Activated CD4-positive, alpha-beta T cell treated with anti-CD3 and anti-CD28 coated beads, Interleukin-2, Interleukin-4, amounts not matched to agents 100 ng/mL and 50 ng/mL, durations not matched to agents 16 hours and 8 hours (primary cell): ENCODE results near the gene TMEM98.
"Not testable (repeated sequence)": the region's sequence is repeated elsewhere in the genome, so short reads cannot be mapped to it uniquely, and the experiment has no call there.

ENCODE experiments used
- DNase-seq: peaks from one replicate; pipeline ENCODE4 v3.0.0-alpha.2; 2020; ENCODE audit warnings: low spot score

Gene TMEM98, protein sequence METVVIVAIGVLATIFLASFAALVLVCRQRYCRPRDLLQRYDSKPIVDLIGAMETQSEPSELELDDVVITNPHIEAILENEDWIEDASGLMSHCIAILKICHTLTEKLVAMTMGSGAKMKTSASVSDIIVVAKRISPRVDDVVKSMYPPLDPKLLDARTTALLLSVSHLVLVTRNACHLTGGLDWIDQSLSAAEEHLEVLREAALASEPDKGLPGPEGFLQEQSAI

GRCh38 chr17:32927724-32928585 is at the start of gene TMEM98:
TSS of gene TMEM98 (plus strand) at chr17:32928153. CDS start at chr17:32931529, 3,376 bp downstream.
- DNase-seq = no peak

DNA sequence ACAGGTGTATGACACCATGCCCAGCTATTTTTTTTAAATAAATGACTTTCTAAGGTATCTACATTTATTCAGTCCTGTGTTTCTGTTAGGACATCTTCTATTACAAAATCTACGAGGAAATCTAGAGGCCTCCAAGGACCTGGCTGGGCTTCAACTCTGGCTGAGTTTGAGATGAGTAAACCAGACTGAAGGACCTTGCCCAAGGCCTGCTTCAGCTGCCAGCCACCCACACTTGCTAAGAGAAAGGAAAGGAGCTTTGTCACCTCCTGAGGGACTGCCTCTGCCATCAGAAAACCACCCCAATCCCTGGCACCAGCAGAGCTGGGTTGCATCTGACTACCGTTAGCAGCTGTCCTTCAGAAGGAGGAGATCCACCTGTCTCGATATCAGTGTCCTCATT is 49.7 kb upstream of the TMEM98 start:
- no peak for DNase-seq

DNA sequence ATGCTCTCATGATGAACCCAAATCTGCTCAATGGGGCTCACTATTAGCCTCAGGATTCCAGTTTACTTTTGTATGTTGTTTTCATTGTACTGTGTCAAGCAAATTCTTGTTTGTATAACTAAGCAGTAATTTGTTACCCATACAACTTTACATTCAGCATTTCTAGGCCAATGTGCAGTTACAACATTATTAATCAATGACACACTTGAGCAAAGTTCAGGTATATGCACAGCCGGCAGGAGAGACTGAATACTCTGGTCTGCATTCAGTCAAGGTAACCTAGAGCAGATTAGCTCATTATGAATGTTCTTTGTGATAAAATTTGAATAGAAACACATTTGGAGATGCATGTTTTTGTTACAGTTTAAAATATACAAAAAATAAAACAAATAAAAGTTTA is 48.8 kb upstream of the TMEM98 start:
- no peak for DNase-seq

GRCh38 chr17:32880671-32881453 is 47.1 kb upstream of the TMEM98 start:
- no peak for DNase-seq

- DNase-seq = no peak
These were observed 45.9 kb upstream of the TMEM98 start for GRCh38 chr17:32882029-32882428.

GRCh38 chr17:32882734-32883133 is 45.2 kb upstream of the TMEM98 start:
- DNase-seq = peak; percentile 17

DNA sequence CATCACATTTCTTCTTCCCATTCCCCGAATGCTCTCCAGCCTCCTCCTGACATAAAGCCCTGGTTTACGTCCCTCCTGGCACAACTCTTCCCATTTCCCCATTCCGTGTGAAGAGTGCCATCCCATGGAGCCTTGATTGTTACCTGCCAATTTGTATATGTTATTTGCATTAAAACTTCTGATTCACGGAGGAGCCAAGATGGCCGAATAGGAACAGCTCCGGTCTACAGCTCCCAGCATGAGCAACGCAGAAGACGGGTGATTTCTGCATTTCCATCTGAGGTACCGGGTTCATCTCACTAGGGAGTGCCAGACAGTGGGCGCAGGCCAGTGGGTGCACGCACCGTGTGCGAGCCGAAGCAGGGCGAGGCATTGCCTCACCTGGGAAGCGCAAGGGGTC is 41.0 kb upstream of the TMEM98 start:
- not testable (repeated sequence) for DNase-seq

DNA sequence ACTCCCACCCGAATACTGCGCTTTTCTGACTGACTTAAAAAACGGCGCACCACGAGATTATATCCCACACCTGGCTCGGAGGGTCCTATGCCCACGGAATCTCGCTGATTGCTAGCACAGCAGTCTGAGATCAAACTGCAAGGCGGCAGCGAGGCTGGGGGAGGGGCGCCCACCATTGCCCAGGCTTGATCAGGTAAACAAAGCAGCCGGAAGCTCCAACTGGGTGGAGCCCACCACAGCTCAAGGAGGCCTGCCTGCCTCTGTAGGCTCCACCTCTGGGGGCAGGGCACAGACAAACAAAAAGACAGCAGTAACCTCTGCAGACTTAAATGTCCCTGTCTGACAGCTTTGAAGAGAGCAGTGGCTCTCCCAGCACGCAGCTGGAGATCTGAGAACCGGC is 40.5 kb upstream of the TMEM98 start:
- DNase-seq = not testable (repeated sequence)

DNA sequence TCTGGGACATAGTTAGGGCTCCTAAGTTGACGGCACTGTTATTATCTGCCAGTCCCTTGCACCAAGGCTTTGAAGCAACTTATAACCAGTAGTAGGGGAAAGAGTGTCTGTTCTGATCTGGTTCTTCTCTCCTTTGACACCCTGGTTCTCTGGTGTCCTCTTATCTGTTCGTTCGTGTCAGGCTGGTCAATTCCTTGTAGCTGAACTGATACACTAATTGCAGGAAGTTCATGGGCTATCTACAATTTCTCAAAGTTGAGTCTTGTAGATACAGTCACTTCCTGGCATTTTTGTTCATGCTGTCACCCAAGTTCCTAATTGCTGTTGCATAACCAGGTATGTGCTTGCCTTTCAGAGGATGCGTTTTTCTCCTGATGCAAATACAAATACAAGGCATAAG is 33.7 kb upstream of the TMEM98 start:
- DNase-seq = no peak

- no peak for DNase-seq
These were observed 31.2 kb upstream of the TMEM98 start for GRCh38 chr17:32896647-32897258.

DNA sequence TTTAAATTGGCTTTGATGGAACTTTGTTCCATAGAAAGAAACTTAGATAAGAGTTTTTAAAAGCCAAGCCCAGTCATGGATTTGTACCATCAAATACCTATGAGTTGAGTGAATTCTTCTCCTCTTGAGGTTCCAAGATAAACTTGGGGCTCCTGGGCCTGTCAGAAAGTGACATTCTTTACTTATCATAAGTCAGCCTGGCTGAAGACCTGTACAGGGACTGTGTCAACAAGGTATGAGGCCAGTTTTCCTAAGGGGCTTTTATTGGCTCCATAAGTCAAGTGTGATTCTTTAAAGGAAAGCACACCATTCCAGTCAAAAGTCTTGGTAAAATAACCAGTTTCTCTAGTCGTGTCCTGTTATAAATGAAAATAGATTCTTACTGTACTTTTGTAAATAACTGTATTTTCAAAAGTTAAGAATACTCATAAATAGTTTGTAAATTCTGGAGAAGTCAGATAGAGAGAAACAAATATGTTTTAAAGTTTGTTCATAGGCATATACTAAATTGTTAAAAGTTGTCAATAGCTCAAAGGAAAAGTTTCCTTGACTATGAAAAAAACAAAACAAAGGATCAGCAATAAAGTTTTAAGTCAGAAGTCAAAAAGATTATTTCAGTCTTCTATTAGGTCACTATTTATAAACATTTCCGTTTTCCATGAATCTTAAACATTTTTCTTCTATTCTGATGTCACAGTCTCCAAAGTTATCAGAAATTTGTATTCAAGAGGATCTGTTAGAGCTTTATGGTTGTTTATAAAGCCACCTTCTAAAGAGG is 28.5 kb upstream of the TMEM98 start:
- no peak for DNase-seq

GRCh38 chr17:32901743-32902142 is 26.2 kb upstream of the TMEM98 start:
- DNase-seq = no peak

DNA sequence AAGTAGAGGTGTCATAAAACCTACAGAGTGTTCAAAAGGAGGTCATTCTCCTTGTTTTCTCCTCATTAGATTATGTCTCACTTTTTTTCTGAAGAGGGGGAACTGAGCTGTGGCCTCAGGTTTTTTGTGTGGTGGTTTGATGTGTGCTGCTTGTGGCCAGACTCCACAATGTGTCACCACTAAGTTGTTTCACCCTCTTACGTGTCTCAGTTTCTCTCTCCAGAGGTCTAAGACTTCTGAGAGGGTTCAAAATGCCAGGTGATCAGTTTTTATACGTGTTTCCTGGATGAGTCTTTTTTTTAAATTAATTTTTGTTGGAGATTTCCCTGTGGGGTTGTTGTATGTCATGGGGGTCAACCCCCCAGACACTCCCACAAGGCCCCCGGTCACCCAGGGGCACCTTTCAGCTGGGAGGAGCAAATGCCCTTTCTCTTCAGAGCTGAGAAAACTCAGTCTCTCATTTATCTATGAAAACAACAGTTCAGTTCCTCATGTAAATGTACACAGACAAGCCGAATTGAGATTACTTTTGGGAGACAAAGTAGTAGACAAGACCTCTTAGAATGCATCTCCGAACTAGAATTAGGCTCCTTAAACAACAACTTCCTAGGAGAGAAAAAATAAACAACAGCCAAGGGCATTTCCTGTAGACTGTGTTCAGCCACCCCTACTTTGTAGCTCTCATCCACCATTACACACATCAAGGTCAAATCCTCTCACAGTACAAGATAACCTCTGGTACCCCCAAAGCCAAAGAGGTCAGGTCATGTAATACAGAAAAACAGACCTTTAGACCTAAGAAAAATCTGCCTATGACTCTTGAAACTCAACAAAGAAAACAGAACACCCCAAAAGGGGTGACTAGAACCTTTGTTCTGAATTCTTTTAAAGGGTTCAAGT is 23.9 kb upstream of the TMEM98 start:
- peak; percentile 29 for DNase-seq

- DNase-seq = no peak
These were observed 23.1 kb upstream of the TMEM98 start for GRCh38 chr17:32904891-32905290.

DNA sequence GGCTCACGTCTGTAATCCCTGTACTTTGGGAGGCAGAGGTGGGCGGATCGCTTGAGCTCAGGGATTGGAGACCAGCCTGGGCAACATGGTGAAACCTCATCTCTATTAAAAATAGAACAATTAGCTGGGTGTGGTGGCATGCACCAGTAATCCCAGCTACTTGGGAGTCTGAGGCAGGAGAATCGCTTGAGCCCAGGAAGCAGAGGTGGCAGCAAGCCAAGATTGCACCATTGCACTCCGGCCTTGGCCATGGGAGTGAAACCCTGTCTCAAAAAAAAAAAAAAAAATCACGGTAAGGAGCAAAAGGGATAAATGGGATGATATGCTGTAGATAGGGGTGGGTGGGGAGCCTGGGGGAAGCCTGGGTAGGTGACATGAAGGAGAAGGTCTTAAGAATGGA is 20.4 kb upstream of the TMEM98 start:
- no peak for DNase-seq

DNA sequence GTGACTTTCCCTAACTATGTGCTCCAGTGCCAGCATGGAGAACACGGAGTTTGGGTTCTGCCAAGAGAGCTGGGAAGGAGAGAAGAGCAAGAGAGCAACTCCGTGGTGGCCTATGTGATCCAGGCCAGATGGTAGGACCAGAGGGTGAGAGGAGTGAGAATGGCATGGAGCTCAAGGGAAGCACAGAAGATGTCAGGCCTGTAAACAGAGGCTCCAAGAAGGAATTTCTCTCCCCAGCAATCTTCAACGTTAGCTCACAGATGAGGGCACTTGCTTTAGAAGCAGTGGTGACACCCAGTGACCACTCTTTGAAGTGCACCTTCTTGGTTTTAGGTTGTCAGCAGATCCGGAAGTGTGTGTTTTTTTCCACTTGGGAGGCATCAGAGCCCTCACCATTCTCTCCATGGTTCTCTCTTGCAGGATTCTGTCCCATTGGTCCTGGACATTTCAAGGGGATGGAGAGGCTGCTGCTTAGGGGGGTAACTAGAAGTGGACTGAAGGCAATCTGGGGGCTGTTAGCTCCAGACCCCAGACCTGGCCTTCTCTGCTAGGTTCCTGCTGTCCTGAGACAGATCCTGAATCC is 18.1 kb upstream of the TMEM98 start:
- peak; percentile 71 for DNase-seq

GRCh38 chr17:32910769-32911168 is 17.2 kb upstream of the TMEM98 start:
- no peak for DNase-seq

DNA sequence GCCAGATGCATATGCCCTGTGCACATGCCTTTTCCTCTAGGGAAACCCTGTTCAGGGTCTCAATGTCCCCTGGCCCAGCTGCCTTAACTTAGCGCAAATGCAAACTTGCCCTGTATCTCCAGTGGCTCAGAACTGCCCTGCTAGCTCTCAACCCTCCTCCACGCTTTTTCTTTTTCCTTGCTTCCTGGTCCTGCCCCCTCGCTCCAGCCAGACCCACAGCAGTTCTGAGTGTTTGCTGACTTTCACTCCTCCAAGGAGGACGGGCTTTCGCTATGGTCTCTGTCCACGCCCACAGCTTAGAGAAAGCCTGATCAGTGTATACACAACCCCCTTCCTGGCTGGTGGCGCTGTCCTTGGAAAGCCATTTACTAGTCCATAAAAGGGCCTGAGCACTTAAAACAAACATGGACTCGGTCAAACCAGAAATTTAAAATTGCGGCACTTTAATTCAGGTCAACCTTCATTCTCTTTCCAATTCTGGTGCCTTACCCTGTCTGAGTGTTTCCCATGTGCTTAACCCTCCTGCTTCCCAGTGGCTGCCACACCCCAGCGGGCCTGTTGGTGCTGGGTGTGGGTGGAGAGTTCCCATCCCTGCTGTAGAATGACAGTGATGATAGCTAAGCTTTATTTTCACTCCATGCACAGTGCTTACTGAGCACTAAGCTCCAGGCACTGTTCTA is 15.6 kb upstream of the TMEM98 start:
- DNase-seq = no peak

DNA sequence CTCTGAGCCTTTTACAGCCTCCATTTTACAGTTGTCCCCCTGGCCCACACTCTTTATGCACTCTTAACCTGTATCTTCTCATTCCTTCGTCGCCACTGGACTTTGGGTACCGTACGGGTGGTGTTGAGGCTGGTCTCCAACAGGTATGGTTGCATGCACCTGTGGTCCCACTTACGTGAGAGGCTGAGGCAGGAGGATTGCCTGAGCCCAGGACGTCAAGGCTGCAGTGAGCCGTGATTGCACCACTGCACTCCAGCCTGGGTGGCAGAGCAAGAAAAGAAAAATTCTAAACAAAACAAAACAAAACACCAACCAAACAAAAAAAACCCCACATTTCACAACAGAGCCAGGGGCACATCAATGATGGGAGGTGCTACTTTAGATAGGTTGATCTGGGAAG is 14.4 kb upstream of the TMEM98 start:
- no peak for DNase-seq
